CD4-positive, alpha-beta T cell (primary cell): ENCODE measurements around the gene MAGEA8. TPM values are rescaled to one million over a fixed set of nuclear protein-coding genes. Genes with fewer than 3 reads are reported as not detected.

Experiments used
- ATAC-seq: fragments of 200-7000 bp; cut with Tn5 transposase; one replicate; pipeline ENCODE4 v1.10.0; 2022; ENCODE audit warnings: mild to moderate bottlenecking; ENCODE audit not compliant: poor library complexity
- CTCF ChIA-PET: fragments of 350-600 bp; sonication (Branson Sonifier 250); formaldehyde crosslinking; loops from one replicate; lab custom pipeline; 2021; ENCODE audit warnings: antibody characterized with exemption, inconsistent platforms; lab: Charles Lee
- POLR2A ChIA-PET: fragments of 350-600 bp; sonication (Branson Sonifier 250); formaldehyde crosslinking; loops from one replicate; lab custom pipeline; 2021; ENCODE audit warnings: antibody characterized with exemption, inconsistent platforms; lab: Charles Lee
- DNase-seq, 14 experiments: peaks; one replicate each; pipeline ENCODE4 v3.0.0-alpha.2; 2013 to 2020; ENCODE audit warnings: mixed read lengths in 2 of 14
- H3K27ac ChIP-seq, 2 donors: one replicate each; pipeline versions ENCODE4 v1.5.1 to v1.7.0; 2013; ENCODE audit warnings: low read length in 2 of 2, low read depth in 1 of 2, mild to moderate bottlenecking in 1 of 2
- H3K27me3 ChIP-seq, 2 experiments: 1 replicate in 1 of 2; 2 replicates in 1 of 2; pipeline versions ENCODE4 v1.6.1 to v1.7.0; 2013; ENCODE audit warnings: low read length in 2 of 2, control low read depth in 1 of 2, mild to moderate bottlenecking in 1 of 2, moderate library complexity in 1 of 2; ENCODE audit not compliant: insufficient read depth in 2 of 2, control insufficient read depth in 1 of 2
- H3K36me3 ChIP-seq: one replicate; pipeline ENCODE4 v1.6.1; 2013; ENCODE audit warnings: low read length, control low read depth; ENCODE audit not compliant: insufficient read depth
- H3K4me1 ChIP-seq: one replicate; pipeline ENCODE4 v1.6.1; 2013; ENCODE audit warnings: low read length, control low read depth; ENCODE audit not compliant: insufficient read depth
- H3K4me3 ChIP-seq: one replicate; pipeline ENCODE4 v1.5.1; 2013; ENCODE audit warnings: mild to moderate bottlenecking, low read length, moderate library complexity
- H3K9me3 ChIP-seq, 2 experiments: 1 replicate in 1 of 2; 2 replicates in 1 of 2; pipeline versions ENCODE4 v1.6.1 to v1.7.0; 2013; ENCODE audit warnings: low read length in 2 of 2, mild to moderate bottlenecking in 2 of 2, control low read depth in 1 of 2, moderate library complexity in 1 of 2; ENCODE audit not compliant: control insufficient read depth in 1 of 2, insufficient read depth in 1 of 2
- H3K27ac Mint-ChIP-seq: one replicate; pipeline ENCODE4 v1.8.0; 2020; ENCODE audit warnings: mixed read lengths
- H3K27me3 Mint-ChIP-seq: one replicate; pipeline ENCODE4 v1.8.0; 2021; ENCODE audit warnings: mixed read lengths
- H3K36me3 Mint-ChIP-seq: one replicate; pipeline ENCODE4 v1.8.0; 2021; ENCODE audit warnings: low read depth, mixed read lengths
- H3K4me1 Mint-ChIP-seq: one replicate; pipeline ENCODE4 v1.8.0; 2021; ENCODE audit warnings: low read depth, mixed read lengths
- H3K4me3 Mint-ChIP-seq: one replicate; pipeline ENCODE4 v1.8.0; 2020; ENCODE audit warnings: mild to moderate bottlenecking, mixed read lengths
- H3K9me3 Mint-ChIP-seq: one replicate; pipeline ENCODE4 v1.8.0; 2020; ENCODE audit warnings: mixed read lengths
- intact Hi-C, 2 experiments: fragments of 100-400 bp; cut with DNase I in 1 of 2; cut with micrococcal nuclease in 1 of 2; formaldehyde crosslinking; loops; one replicate each; pipeline versions ENCODE4 v1.15.1 to v1.9.0; 2023 to 2025; cut with DNase I, micrococcal nuclease
- total RNA-seq, 174 experiments: library from RNA in 2 of 174; stranded (reverse) in 2 of 174; gene quantifications; one replicate each; pipeline ENCODE4 v1.2.3 and lab custom pipeline; 2021 to 2026
- TF ChIP-seq, protein P1 (sequence below): fragments of 200-600 bp; IDR thresholded peaks from one replicate; pipeline ENCODE4 v1.8.0; 2022; ENCODE audit warnings: antibody characterized with exemption, mild to moderate bottlenecking

The MAGEA8 gene
- total RNA-seq, 2 experiments from 2014 or later: not detected

GRCh38 chrX:149867488-149867887 lies 13.5 kb upstream of the MAGEA8 start:
- H3K27me3 Mint-ChIP-seq: no peaks in the 10 kb centered on the region
- no peaks in the 10 kb centered on the region for H3K9me3 Mint-ChIP-seq
- TF ChIP-seq, protein P1, sequence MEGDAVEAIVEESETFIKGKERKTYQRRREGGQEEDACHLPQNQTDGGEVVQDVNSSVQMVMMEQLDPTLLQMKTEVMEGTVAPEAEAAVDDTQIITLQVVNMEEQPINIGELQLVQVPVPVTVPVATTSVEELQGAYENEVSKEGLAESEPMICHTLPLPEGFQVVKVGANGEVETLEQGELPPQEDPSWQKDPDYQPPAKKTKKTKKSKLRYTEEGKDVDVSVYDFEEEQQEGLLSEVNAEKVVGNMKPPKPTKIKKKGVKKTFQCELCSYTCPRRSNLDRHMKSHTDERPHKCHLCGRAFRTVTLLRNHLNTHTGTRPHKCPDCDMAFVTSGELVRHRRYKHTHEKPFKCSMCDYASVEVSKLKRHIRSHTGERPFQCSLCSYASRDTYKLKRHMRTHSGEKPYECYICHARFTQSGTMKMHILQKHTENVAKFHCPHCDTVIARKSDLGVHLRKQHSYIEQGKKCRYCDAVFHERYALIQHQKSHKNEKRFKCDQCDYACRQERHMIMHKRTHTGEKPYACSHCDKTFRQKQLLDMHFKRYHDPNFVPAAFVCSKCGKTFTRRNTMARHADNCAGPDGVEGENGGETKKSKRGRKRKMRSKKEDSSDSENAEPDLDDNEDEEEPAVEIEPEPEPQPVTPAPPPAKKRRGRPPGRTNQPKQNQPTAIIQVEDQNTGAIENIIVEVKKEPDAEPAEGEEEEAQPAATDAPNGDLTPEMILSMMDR: no peak
- Histone ChIP-seq H3K4me3 (no peak overlapping the region), H3K4me1 (no peaks in the 10 kb centered on the region), H3K27me3 (no peaks in the 10 kb centered on the region), H3K36me3 (no peaks in the 10 kb centered on the region), H3K27ac (no peak overlapping the region), H3K9me3 (no peaks in the 10 kb centered on the region)
- H3K36me3 Mint-ChIP-seq: no peaks in the 10 kb centered on the region
- no peaks in the 10 kb centered on the region for H3K4me1 Mint-ChIP-seq
- DNase-seq (no peak), ATAC-seq (no peak)
- H3K4me3 Mint-ChIP-seq: no peak overlapping the region
- no peak overlapping the region for H3K27ac Mint-ChIP-seq
- ChIA-PET CTCF (no interaction called here), POLR2A (no interaction called here)
- intact Hi-C loops: no loop called here

DNA sequence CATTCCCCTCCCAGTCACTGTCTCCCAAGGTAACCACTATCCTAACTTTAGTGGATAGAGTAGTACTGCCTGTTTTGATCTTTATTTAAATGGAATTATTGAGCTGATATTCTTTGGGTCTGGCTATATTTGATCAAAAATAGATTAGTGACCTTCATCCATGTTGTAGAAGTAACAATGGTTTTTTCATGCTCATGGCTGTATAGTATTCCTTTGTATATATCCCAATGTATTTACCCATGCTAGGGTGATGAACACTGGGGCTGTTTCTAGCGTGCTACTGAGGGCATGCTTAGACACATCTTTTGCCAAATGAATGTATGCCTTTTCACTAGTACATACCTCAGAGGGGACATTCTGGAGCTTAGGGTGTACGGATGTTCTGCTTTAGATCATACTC lies 10.1 kb upstream of the MAGEA8 start:
- Histone ChIP-seq H3K27ac (no peak overlapping the region), H3K4me1 (no peaks in the 10 kb centered on the region), H3K9me3 (no peaks in the 10 kb centered on the region), H3K36me3 (no peaks in the 10 kb centered on the region), H3K4me3 (no peak overlapping the region), H3K27me3 (no peaks in the 10 kb centered on the region)
- ChIA-PET CTCF (no interaction called here), POLR2A (no interaction called here)
- TF ChIP-seq, protein P1: no peak
- H3K4me1 Mint-ChIP-seq: no peaks in the 10 kb centered on the region
- no peak overlapping the region for H3K4me3 Mint-ChIP-seq
- no peak overlapping the region for H3K27ac Mint-ChIP-seq
- intact Hi-C loops: no loop called here
- H3K36me3 Mint-ChIP-seq: no peaks in the 10 kb centered on the region
- DNase-seq (no peak), ATAC-seq (no peak)
- H3K9me3 Mint-ChIP-seq: no peaks in the 10 kb centered on the region
- H3K27me3 Mint-ChIP-seq: no peaks in the 10 kb centered on the region

DNA sequence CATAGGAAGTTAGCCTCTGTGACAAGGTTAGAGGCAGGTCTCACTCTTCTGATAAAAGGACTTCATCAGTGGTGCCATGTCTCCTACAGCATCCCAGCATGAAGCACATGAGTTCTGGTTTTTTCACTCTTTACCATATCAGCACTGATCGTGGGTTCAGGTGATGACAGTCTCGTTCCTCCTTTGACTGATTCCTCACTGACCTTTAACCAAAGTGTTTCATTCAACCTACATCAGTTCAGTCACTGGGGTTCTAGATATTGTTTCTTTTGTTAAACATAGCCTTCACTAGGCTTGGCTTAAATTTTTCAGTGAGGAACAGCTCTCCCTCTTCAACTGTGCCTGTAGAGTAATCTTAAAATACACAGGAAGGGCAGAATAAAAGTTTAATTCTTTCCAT lies 9.6 kb upstream of the MAGEA8 start:
- ChIA-PET CTCF (no interaction called here), POLR2A (no interaction called here)
- Histone ChIP-seq H3K27ac (no peak overlapping the region), H3K9me3 (no peaks in the 10 kb centered on the region), H3K4me3 (no peak overlapping the region), H3K4me1 (no peaks in the 10 kb centered on the region), H3K36me3 (no peaks in the 10 kb centered on the region), H3K27me3 (no peaks in the 10 kb centered on the region)
- Mint-ChIP-seq H3K4me1 (no peaks in the 10 kb centered on the region), H3K36me3 (no peaks in the 10 kb centered on the region), H3K4me3 (no peak overlapping the region), H3K27ac (no peak overlapping the region), H3K9me3 (no peaks in the 10 kb centered on the region), H3K27me3 (no peaks in the 10 kb centered on the region)
- intact Hi-C loops: no loop called here
- TF ChIP-seq, protein P1: no peak
- ATAC-seq (no peak), DNase-seq (no peak)
